Measurements from ENCODE around the gene PPP1R26.

The PPP1R26 gene

DNA sequence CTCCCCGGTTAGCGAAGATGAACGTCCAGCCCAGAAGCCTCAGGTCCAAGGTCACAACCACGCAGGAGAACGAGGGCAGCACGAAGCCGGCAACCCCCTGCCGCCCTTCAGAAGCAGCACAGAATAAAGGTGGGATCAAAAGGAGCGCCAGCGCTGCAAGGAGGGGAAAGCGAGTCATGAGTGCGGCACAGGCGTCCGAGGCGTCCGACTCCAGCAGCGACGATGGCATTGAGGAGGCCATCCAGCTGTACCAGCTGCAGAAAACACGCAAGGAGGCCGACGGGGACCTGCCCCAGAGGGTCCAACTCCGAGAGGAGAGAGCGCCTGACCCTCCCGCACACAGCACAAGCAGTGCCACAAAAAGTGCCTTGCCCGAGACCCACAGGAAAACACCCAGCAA is 5.8 kb downstream of the PPP1R26 start:
- Histone ChIP-seq H3K27ac (replicated peaks) (no peak overlapping the region), H3K27me3 (ENCODE audit: insufficient read depth, poor library complexity, severe bottlenecking) (peaks cover 10% of the 10 kb centered on the region), H3K4me3 (replicated peaks; ENCODE audit: insufficient read depth, low read length) (no peak overlapping the region)
- DNase-seq (ENCODE audit: low read depth in 1 of 2, low spot score in 1 of 2) = no peak
- TF ChIP-seq GABPA (IDR thresholded peaks at IDR 0.05; ENCODE audit: low read depth) = no peak
- TF ChIP-seq, protein P1, sequence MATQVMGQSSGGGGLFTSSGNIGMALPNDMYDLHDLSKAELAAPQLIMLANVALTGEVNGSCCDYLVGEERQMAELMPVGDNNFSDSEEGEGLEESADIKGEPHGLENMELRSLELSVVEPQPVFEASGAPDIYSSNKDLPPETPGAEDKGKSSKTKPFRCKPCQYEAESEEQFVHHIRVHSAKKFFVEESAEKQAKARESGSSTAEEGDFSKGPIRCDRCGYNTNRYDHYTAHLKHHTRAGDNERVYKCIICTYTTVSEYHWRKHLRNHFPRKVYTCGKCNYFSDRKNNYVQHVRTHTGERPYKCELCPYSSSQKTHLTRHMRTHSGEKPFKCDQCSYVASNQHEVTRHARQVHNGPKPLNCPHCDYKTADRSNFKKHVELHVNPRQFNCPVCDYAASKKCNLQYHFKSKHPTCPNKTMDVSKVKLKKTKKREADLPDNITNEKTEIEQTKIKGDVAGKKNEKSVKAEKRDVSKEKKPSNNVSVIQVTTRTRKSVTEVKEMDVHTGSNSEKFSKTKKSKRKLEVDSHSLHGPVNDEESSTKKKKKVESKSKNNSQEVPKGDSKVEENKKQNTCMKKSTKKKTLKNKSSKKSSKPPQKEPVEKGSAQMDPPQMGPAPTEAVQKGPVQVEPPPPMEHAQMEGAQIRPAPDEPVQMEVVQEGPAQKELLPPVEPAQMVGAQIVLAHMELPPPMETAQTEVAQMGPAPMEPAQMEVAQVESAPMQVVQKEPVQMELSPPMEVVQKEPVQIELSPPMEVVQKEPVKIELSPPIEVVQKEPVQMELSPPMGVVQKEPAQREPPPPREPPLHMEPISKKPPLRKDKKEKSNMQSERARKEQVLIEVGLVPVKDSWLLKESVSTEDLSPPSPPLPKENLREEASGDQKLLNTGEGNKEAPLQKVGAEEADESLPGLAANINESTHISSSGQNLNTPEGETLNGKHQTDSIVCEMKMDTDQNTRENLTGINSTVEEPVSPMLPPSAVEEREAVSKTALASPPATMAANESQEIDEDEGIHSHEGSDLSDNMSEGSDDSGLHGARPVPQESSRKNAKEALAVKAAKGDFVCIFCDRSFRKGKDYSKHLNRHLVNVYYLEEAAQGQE (IDR thresholded peaks at IDR 0.05; ENCODE audit: insufficient replicate concordance, low read depth) = no peak
- TF ChIP-seq, protein P2, sequence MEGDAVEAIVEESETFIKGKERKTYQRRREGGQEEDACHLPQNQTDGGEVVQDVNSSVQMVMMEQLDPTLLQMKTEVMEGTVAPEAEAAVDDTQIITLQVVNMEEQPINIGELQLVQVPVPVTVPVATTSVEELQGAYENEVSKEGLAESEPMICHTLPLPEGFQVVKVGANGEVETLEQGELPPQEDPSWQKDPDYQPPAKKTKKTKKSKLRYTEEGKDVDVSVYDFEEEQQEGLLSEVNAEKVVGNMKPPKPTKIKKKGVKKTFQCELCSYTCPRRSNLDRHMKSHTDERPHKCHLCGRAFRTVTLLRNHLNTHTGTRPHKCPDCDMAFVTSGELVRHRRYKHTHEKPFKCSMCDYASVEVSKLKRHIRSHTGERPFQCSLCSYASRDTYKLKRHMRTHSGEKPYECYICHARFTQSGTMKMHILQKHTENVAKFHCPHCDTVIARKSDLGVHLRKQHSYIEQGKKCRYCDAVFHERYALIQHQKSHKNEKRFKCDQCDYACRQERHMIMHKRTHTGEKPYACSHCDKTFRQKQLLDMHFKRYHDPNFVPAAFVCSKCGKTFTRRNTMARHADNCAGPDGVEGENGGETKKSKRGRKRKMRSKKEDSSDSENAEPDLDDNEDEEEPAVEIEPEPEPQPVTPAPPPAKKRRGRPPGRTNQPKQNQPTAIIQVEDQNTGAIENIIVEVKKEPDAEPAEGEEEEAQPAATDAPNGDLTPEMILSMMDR (IDR thresholded peaks at IDR 0.05; ENCODE audit: insufficient read depth, low read length) = no peak
- no peak for TF ChIP-seq SPI1 (IDR thresholded peaks at IDR 0.05; ENCODE audit: borderline replicate concordance, low read depth)
- TF ChIP-seq POLR2AphosphoS5 (IDR thresholded peaks at IDR 0.05; ENCODE audit: low read depth) = no peak

DNA sequence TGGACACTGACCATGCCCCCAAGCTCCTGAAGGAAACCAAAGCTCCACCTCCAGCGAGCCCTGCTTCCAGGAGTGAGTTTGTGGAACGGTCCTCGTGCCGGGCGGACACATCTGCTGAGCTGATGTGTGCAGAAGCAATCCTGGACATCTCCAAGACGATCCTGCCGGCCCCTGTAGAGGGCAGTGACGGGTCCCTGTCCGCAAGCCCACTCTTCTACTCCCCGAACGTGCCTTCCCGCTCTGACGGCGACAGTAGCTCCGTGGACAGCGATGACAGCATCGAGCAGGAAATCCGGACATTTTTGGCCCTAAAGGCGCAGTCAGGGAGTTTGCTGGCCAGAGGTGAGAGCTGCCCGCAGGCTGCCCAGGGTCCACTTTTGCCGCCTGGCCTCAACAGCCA is 6.2 kb downstream of the PPP1R26 start:
- no peak overlapping the region for H3K4me3 ChIP-seq (replicated peaks; ENCODE audit: insufficient read depth, low read length)
- no peak for DNase-seq (ENCODE audit: low read depth in 1 of 2, low spot score in 1 of 2)
- TF ChIP-seq GABPA (IDR thresholded peaks at IDR 0.05; ENCODE audit: low read depth) (no peak), SPI1 (IDR thresholded peaks at IDR 0.05; ENCODE audit: borderline replicate concordance, low read depth) (no peak), POLR2AphosphoS5 (IDR thresholded peaks at IDR 0.05; ENCODE audit: low read depth) (no peak)
- TF ChIP-seq, protein P2 (IDR thresholded peaks at IDR 0.05; ENCODE audit: insufficient read depth, low read length) = no peak
- TF ChIP-seq, protein P1 (IDR thresholded peaks at IDR 0.05; ENCODE audit: insufficient replicate concordance, low read depth) = no peak
- peaks cover 6% of the 10 kb centered on the region for H3K27me3 ChIP-seq (ENCODE audit: insufficient read depth, poor library complexity, severe bottlenecking)
- no peak overlapping the region for H3K27ac ChIP-seq (replicated peaks)

DNA sequence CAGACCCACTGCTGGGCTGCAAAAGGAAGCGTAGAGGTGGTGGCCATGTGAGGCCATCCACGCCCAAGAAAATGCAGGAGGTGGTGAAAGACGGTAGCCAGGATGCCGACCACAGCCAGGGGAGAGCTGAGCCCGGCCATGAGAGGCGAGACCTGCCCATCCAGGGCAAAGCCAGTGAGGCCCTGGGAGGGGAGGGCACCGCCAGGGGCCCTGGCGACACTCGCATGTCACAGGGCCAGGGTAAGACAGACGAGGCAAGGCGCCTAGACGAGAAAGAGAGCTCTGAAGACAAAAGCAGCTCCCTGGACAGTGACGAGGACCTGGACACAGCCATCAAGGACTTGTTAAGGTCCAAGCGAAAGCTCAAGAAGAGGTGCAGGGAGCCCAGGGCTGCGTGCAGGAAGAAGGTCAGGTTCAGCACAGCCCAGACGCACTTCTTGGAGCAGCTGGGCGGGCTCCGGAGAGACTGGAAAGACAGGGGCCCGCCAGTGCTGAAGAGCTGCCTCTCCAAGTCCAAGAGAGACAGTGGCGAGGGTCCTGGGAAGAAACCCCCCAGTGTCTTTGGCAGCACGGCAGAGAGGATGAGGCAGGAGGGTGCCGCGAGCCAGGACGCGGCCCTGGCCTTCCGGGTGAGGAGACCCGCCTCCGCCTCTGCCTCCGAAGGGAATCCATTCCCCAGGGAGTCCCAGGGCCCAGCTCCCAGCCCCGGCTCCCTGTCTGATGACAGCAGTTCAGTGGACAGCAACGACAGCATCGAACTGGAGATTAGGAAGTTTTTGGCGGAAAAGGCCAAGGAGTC is 6.9 kb downstream of the PPP1R26 start:
- H3K4me3 ChIP-seq (replicated peaks; ENCODE audit: insufficient read depth, low read length) = no peak overlapping the region
- peaks cover 4% of the 10 kb centered on the region for H3K27me3 ChIP-seq (ENCODE audit: insufficient read depth, poor library complexity, severe bottlenecking)
- DNase-seq (ENCODE audit: low read depth in 1 of 2, low spot score in 1 of 2) = no peak

More for the DNA sequence above, 6.9 kb downstream of the PPP1R26 start:
- TF ChIP-seq SPI1 (IDR thresholded peaks at IDR 0.05; ENCODE audit: borderline replicate concordance, low read depth) = no peak
- no peak for TF ChIP-seq GABPA (IDR thresholded peaks at IDR 0.05; ENCODE audit: low read depth)
- TF ChIP-seq, protein P1 (IDR thresholded peaks at IDR 0.05; ENCODE audit: insufficient replicate concordance, low read depth) = no peak
- no peak for TF ChIP-seq POLR2AphosphoS5 (IDR thresholded peaks at IDR 0.05; ENCODE audit: low read depth)
- TF ChIP-seq, protein P2 (IDR thresholded peaks at IDR 0.05; ENCODE audit: insufficient read depth, low read length) = no peak
- H3K27ac ChIP-seq (replicated peaks) = no peak overlapping the region
